GM21786 (cell line): ENCODE measurements around the gene DCLRE1B.

Source experiments
- ATAC-seq: cut with Tn5 transposase; IDR thresholded peaks from one replicate; pipeline ENCODE4 v1.9.1; 2021; ENCODE audit not compliant: unreplicated experiment

DCLRE1B gene

DNA sequence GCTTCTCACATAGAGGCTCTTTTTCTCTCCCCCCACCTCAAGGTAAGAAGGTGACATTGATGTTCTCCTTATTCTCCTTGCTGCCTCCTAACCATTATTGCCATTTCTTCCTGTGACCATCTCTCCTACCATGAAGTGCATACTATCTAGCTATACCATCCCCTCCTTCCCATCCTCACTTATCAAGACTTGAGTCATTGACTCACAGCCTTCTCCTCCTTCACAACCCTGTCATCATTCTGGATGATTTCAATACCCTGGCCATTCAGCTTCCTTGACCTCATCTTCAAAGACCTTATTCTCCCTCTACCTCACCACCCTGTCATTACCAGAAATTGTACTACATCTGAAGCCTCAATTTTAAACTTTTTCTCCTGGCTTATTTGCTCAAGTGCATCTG lies 13.1 kb downstream of the DCLRE1B start:
- no peak for ATAC-seq

DNA sequence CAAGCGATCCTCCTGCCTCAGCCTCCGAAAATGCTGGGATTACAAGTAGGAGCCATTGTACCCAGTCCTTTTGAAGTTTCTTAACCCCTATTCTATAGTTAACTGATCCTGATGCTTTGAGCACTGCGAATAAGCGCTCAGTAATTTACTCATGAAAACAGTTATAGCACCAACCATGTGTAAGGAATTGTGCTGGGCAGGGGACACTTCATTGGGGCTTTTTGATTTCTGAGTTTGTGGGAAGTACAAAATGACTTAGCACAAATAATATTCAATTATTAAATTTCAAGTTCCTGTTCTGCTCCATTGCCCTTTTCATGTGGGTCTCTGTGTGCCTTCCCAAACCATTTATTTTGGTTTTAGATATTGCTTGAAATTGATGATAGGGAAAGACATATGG lies 17.8 kb downstream of the DCLRE1B start:
- ATAC-seq, result no peak

DNA sequence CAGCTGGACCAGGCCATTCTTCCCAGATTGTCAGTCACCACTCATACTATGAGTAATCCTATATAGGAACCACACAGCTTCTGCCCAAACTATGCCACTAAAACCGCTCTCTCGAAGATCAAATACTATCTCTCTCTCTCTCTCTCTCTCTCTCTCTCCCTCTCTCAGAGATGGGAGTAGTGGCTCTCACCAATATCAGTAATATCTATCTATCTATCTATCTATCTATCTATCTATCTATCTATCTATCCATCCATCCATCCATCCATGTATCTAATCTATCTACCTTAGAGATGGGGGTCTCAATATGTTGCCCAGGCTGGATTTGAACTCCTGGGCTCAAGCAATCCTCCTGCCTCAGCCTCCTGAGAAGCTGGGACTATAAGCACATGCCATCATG lies 19.3 kb downstream of the DCLRE1B start:
- ATAC-seq, result no peak

DNA sequence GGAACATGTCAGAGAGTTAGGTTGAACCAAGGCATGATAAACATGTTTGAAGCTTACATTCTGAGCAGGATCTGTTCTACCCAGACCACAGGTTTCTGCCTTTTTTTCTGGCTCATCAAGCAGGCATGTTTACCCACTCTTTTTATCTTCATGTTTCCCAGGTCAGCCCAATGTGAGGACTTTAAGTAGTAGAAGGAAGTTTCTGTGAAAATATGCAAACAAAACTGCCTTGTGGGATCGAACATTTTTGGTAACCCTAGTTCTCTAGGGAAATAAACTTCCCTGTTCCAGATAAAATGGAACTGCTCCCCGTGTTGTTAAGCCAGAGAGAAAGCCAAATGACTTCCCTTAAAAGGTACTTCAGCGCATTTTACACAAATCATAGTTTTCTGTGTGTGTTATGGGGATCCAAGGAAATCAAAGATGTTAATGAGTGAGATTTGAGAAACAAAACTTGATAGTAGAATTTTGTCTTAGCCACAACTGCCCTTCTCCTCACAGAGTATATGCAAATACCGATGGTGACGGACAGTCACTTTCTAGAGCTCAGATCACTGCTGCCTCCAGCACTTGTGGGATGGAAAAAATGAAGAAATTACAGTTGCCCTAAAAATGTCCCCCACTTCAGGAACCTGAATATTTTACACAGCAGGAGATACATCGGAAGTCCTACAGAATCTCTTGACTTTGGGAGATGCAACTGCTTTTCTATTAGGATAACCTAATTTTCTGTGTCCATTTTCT lies 23.2 kb downstream of the DCLRE1B start:
- ATAC-seq, result peak; percentile 33

DNA sequence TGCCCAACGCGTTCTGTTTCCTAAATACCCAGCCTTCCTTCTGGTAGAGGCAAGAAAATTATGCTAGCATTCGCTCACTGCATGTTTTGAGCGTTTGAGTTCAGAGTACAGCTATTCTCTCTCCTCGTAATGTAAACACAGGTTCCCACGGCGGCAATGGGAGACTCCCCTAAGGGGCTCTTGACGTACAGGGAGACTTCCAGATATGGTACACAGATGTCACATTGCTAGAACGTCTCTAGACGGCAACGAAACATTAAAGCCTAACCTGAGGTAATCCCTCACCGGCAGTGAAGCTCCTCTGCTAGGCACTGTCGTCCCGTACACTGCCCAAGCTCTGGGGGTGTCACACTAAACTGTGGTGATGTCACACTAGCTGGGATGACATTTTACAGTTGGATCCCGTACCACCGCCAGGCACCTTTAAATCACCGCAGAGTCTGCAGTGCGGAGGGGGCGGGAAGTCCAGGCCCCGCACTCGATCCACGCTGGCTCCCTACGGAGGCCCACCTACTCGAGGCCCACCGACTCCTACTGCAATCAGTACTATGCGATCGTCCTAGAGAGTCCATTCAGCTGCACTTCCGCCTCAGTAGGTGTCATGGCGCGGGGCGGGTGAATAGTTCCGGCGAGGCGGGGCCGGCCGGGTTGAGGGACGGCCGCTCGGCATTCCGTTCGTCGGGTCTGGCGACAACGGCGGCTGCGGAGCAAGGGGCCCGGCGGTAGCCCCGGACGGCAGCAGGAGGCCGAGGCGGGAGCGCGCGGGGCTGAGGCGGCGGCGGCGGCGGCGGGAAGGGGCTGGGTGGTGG lies 24.0 kb downstream of the DCLRE1B start, which contains the start of gene HIPK1:
HIPK1 (plus strand) TSS at position 384 of the 809 bp plus-strand sequence.
- ATAC-seq, result peak; percentile 60

DNA sequence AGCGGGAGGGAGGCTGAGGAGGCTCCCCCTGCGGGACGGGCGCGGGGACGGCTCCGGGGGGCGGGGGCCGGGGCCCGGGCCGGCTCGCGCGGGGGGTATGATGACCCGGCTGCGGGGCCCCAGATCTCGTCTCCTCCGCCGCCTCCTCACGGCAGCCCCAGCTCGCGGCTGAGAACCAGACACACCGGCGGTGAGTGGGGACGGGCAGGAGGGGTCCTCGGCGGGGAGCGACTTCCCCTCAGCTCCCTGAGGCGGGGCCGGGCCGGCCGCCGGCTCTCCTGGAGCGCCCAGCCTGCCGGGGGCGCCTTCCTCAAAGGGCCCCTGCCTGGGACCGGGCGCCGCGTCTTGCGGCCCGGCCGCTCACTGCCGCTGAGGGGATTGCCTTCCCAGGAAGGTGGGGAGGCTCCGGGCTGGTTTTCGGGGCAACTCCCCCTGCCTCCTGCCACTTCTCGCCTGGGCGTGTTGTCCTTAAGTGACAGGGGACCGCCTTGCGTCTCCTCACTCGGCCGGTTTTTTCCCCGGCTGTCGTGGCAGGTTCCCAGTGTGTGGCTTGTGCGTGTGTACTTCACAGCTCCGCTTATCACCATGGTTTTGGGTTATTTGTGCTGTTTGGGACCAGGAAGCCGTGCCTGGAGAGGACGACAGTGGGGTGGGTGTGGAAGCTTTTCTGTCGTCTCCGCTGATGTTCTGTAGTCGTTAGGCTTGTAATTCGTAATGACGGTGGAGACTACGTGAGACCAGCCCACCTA lies 24.8 kb downstream of the DCLRE1B start:
- ATAC-seq, result peak; percentile 22

DNA sequence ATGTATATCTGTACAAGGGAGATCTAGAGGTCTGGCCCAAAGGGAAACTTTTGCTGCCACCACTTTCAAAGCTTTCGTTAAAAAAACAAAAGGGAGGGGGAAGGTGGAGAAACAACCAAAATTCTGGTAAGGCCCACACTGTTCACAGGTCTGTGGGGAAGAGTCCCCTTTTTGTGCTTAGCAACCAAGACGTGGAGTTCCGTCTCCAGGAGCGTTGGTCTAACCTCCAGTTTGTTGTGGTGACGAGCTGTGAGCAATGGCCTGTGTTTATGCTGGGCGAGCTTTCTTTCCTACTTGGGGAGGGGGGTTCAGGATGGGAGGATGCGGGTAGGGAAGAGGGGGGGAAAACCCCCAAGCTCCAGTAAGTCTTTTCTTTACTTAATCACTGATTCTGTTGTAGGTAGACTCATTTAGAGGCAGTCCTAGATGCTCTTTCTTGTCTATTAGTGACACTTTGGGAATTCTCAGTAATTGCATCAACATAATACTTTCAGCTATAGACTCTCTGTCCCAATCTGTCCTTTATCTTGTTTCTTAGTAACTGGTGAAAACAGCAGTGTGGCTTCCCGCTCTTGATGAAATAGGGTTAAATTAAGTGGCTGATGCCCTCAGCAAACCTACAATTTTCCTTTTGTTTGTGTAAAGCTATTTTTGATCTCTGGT lies 25.5 kb downstream of the DCLRE1B start:
- peak; percentile 25 for ATAC-seq

DNA sequence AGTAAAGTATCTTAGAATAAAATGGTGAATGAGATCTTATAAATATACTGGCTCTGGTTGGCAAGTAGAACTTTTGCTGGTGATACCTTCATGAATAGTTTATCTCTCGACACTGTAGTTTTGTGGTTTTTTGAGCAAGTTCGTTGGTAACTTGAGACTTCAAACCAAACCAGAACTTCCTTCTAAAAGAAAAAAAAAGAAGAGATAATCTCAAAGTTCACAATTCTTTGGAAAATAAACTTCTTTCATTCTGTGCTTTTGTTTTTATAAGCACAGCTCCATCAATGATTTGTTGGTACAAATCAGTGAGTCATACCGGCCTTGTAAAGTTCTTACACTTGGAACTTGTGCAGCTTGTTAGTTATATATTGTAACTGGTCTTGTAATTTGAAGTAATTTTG lies 26.3 kb downstream of the DCLRE1B start:
- ATAC-seq, result no peak

DNA sequence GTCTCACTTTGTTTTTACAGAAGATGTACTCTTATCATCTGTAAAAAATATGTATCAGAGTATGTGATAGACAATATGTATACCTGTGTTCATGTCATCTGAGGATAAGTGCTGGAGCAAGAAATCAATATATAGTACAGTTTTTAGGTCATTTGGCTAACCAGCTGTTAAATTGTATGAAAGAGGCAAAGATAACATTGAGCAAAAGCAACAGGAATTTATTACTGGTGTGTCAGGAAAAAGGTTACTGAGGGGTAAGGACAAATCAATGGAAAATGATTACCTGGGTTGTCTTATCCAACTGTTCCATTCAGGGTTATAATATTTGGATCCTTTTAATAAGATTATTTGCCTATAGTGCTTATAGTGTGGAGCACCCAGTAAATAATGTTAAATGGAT lies 28.9 kb downstream of the DCLRE1B start:
- ATAC-seq, result no peak

DNA sequence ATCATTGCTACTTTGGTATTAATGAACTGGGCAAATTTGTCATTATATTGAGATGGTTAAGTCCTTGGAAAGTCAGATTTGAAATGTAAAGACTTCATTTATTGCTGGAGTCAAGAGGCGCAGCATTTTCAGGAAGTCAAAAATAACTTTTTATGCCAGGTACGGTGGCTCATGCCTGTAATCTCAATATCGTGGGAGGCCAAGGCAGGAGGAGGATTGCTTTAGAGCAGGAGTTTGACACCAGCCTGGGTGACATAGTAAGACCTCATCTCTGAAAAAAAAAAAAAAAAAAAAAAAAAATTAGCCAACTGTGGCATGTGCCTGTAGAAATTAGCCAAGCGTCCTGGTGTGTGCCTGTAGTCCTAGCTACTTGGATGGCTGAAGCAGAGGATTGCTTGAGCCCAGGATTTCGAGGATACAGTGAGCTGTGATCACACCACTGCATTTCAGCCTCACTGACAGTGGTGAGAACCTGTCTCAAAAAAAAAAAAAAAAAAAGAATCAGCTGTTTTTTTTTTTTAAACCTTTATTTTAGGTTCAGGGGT lies 29.5 kb downstream of the DCLRE1B start:
- no peak for ATAC-seq

DNA sequence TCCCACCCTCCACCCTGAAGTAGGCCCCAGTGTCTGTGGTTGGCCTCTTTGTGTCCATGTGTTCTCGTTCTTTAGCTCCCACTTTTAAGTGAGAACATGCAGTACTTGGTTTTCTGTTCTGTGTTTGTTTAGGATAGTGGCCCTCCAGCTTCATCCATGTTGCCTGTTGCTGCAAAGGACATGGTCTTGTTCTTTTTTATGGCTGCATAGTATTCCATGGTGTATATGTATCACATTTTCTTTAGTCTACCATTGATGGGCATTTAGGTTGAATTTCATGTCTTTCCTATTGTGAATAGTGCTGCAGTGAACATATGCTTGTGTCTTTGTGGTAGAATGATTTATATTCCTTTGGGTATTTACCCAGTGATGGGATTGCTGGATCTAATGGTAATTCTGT lies 30.1 kb downstream of the DCLRE1B start:
- ATAC-seq, result no peak

DNA sequence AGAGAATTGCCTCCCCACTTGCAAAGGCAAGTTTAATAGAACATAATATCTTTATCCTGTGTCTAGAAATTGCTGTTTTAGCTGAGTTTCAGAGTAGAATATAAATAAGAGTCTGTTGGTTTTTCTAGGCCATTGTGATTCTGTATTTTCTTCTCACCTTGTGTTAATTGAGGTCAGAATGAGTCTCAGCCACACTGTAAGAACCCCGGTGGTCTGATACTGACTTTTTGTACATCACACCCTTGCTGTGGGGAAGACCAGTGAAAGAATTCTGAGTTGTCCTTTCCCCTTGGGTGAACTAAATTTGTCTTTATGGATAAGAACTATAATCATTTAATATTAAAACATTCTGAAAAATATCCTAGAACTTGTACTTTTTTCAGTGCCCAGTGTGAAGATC lies 30.8 kb downstream of the DCLRE1B start:
- ATAC-seq, result no peak

DNA sequence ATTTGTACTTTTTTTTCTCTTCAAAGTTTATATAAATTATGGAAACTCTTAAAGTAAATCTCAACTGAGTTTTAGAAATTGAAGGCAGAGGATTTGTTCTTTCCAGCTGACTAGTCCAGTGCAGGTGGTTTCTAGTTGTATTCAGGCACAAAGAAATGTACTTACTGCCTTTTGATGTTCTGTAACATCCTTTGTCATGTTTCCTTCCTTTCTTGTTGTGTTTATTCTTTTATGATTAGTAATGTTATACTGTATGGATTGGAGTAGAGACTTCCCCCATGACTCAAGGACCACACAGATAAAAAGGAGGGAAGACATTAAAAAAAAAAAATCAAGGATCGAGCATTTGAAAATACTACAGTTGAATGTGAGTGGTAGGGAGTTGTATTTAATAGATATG lies 32.0 kb downstream of the DCLRE1B start:
- ATAC-seq, result no peak

DNA sequence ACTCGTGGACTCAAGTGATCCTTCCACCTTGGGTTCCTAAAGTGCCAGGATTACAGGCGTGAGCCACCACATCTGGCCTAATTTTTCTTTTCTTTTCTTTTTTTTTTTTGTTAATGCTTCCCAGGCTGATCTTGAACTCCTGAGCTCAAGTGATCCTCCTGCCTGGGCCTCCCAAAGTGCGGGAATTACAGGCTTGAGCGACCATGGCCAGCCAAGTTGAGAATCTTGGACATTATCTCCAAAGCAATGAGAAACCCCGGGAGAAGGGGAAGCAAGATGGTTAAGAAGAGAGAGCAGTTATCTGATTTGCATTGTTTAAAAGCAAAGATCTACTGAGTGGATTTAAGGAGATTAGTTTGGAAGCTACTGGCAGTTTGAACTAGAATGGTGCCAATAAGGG lies 33.1 kb downstream of the DCLRE1B start:
- ATAC-seq, result no peak

DNA sequence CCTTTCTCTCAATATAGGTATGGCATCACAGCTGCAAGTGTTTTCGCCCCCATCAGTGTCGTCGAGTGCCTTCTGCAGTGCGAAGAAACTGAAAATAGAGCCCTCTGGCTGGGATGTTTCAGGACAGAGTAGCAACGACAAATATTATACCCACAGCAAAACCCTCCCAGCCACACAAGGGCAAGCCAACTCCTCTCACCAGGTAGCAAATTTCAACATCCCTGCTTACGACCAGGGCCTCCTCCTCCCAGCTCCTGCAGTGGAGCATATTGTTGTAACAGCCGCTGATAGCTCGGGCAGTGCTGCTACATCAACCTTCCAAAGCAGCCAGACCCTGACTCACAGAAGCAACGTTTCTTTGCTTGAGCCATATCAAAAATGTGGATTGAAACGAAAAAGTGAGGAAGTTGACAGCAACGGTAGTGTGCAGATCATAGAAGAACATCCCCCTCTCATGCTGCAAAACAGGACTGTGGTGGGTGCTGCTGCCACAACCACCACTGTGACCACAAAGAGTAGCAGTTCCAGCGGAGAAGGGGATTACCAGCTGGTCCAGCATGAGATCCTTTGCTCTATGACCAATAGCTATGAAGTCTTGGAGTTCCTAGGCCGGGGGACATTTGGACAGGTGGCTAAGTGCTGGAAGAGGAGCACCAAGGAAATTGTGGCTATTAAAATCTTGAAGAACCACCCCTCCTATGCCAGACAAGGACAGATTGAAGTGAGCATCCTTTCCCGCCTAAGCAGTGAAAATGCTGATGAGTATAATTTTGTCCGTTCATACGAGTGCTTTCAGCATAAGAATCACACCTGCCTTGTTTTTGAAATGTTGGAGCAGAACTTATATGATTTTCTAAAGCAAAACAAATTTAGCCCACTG lies 35.5 kb downstream of the DCLRE1B start:
- peak; percentile 50 for ATAC-seq

DNA sequence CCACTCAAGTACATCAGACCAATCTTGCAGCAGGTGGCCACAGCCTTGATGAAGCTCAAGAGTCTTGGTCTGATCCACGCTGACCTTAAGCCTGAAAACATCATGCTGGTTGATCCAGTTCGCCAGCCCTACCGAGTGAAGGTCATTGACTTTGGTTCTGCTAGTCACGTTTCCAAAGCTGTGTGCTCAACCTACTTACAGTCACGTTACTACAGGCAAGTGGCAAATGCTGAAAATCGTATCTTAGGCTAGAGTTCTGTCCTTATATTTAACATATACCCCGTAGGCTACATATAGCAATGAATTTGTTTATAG lies 36.1 kb downstream of the DCLRE1B start:
- no peak for ATAC-seq

DNA sequence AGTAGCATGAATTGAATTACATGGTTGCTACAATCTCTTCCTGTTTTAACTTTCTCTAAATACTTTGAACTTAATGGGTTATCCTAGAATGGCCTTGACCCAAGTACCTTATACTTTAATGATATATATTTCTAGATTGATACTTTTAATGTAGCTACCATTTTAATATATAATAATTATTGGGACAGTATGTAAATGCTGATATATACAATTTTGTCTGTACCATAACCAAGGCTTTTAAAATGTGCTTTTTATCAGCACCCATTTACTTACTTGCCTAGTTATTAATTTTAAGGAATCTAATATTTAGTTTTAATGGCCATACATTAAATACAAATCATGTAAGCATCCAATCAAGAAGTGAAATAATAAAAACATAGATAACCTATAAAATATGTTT lies 37.4 kb downstream of the DCLRE1B start:
- no peak for ATAC-seq

DNA sequence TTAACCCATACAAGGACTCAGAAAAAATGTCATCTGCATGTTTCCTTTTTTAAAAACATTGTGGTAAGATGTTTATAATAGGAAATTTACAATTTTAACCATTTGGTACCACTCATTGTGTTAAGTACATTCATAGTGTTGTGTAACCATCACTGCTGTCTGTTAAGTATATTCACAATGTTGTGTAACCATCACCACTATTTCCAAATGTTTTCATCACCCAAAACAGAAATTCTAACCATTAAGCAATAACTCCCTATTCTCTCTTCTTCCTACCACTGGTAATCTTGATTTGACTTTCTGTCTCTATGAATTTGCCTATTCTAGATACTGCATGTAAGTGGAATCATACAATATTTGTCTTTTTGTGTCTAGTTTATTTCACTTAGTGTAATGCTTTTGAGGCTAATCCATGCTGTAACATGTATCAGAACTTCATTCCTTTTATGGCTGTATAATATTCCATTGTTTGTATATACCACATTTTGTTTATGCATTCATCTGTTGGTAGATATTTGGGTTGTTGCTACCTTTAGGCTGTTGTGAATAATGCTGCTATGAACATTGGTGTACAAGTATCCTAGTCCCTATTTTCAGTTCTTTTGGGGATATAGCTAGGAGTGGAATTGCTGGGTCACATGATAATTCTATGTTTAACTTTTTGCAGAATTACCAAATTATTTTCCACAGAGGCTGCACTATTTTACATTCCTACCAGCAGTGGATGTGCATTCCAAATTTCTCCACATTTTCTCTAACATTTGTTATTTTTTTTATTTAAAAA lies 38.1 kb downstream of the DCLRE1B start:
- ATAC-seq, result no peak

DNA sequence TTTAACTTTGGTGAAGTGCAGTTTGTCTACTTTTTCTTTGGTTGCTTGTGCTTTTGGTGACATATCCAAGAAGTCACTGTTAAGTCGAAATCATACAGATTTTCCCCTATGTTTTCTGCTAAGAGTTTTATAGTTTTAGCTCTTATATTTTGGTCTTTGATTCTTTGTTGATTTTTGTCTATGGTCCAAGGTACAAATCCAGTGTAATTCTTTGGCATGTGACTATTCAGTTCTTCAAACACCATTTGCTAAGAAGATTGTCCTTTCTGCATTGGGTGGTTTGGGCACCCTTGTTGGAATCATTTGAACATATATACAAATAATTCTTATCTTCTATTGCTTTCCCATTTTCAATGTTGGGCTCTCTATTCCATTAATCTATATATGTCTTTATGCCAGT lies 40.2 kb downstream of the DCLRE1B start:
- ATAC-seq, result no peak
